Psoas muscle (tissue), 8 donors: ENCODE data around the gene ARMC5. TPM values are rescaled to one million over a fixed set of nuclear protein-coding genes. Genes with fewer than 3 reads are reported as not detected.
"Not testable (repeated sequence)": the region's sequence is repeated elsewhere in the genome, so short reads cannot be mapped to it uniquely, and the experiment has no call there.

Experiments used
- ATAC-seq, 4 donors: fragments of 200-7000 bp; cut with Tn5 transposase; one replicate each; pipeline ENCODE4 v1.9.1; 2020; ENCODE audit warnings: moderate library complexity in 3 of 4, mild to moderate bottlenecking in 2 of 4
- DNase-seq, 2 donors: peaks; one replicate each; pipeline ENCODE4 v3.0.0-alpha.2; 2020
- H3K27ac ChIP-seq: fragments of 200-600 bp; one replicate; pipeline ENCODE4 v1.8.0; 2022
- H3K27me3 ChIP-seq, 3 donors: fragments of 200-600 bp in 1 of 3; one replicate each; pipeline versions ENCODE4 v1.6.1 to v1.8.0; 2013 to 2022; ENCODE audit warnings: low read length in 2 of 3, mild to moderate bottlenecking in 2 of 3, moderate library complexity in 1 of 3; ENCODE audit not compliant: insufficient read depth in 3 of 3
- H3K36me3 ChIP-seq, 2 donors: fragments of 200-600 bp in 1 of 2; one replicate each; pipeline versions ENCODE4 v1.6.1 to v1.8.0; 2013 to 2022; ENCODE audit warnings: low read depth in 1 of 2, mild to moderate bottlenecking in 1 of 2, moderate library complexity in 1 of 2; ENCODE audit not compliant: insufficient read depth in 1 of 2
- H3K4me1 ChIP-seq: fragments of 200-600 bp; one replicate; pipeline ENCODE4 v1.8.0; 2022
- H3K4me3 ChIP-seq: fragments of 200-600 bp; one replicate; pipeline ENCODE4 v1.8.0; 2022; ENCODE audit warnings: mild to moderate bottlenecking
- H3K9me3 ChIP-seq: fragments of 200-600 bp; one replicate; pipeline ENCODE4 v1.8.0; 2022
- WGBS, 3 donors: extraction: QIAGEN DNeasy Blood & Tissue Kit; methylation state at CpG; one replicate each; pipeline versions ENCODE4 v1.1.6 to v1.1.7; 2013; 5-methylcytosine and 5-hydroxymethylcytosine counted together
- intact Hi-C, 2 donors: fragments of 100-400 bp; cut with DNase I; formaldehyde crosslinking; loops; one replicate each; pipeline versions ENCODE4 v1.11.0 to v1.14.2; 2022
- polyA plus RNA-seq, 3 donors: library from polyadenylated mRNA; stranded (reverse); fragments of 200-250 nt; gene quantifications; one replicate each; pipeline ENCODE4 v1.2.3, GENCODE V29; 2013
- total RNA-seq, 4 donors: library from RNA; stranded (reverse); fragmentation: NEBNext Ultra II Directional in 2 of 4; extraction: Animal tissue kit (Norgen Biotek cat#: 25700) in 2 of 4; gene quantifications; one replicate each; pipeline versions ENCODE4 v1.2.1 to v1.2.4, GENCODE V29; 2021 to 2023
- TF ChIP-seq, protein P1 (sequence below): fragments of 200-600 bp; IDR thresholded peaks from one replicate; pipeline ENCODE4 v1.8.0; 2022; ENCODE audit warnings: antibody characterized with exemption
- donor health status: healthy with polysubstance abuse.
- donor health status: DM: no; HTN: no; CAD: no; lungs with moderate emphysema.
- donor health status: Bipolar disorder and iron deficiency.
- donor health status: healthy.
- donor health status: DM: yes; HTN: yes; CAD: no.
- donor health status: DM: no; HTN: no; CAD: no.
- donor health status: DM: no; HTN: no; CAD: no.
- donor health status: DM: yes; HTN: yes; CAD: no.

The ARMC5 gene
- total and polyA plus RNA-seq, 7 donors, result 6.5 to 18.7 (median 11.4) TPM

DNA sequence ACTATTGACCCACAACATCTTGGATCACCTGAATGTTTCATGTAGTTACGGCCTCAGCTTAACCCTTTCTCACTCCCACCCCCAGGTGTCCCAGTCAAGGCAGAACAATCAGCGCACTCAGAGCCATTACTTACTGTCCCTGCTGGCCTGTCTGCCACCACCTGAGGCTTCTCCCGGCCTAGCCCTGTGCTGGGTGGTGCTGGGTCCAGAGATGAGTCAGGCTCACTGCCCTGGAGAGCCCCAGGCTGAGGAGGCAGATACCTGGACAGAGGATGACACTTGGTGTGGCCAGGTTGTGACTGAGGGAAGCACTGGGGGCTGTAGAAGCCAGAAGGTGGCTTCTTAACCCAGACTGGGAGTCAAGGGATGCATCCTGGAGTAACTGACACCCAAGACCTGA lies 19.7 kb downstream of the ARMC5 start:
- H3K4me3 ChIP-seq, result no peak overlapping the region
- no peak overlapping the region for H3K27ac ChIP-seq
- peaks cover 0 to 33% (median 3%) of the 10 kb centered on the region in 3 donors for H3K27me3 ChIP-seq
- no peaks in the 10 kb centered on the region for H3K9me3 ChIP-seq
- TF ChIP-seq, protein P1, sequence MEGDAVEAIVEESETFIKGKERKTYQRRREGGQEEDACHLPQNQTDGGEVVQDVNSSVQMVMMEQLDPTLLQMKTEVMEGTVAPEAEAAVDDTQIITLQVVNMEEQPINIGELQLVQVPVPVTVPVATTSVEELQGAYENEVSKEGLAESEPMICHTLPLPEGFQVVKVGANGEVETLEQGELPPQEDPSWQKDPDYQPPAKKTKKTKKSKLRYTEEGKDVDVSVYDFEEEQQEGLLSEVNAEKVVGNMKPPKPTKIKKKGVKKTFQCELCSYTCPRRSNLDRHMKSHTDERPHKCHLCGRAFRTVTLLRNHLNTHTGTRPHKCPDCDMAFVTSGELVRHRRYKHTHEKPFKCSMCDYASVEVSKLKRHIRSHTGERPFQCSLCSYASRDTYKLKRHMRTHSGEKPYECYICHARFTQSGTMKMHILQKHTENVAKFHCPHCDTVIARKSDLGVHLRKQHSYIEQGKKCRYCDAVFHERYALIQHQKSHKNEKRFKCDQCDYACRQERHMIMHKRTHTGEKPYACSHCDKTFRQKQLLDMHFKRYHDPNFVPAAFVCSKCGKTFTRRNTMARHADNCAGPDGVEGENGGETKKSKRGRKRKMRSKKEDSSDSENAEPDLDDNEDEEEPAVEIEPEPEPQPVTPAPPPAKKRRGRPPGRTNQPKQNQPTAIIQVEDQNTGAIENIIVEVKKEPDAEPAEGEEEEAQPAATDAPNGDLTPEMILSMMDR, result no peak
- ATAC-seq (no peak), DNase-seq (peak in 1 of 2 donors; percentile 37)
- 83 to 86% (median 83%) methylated on average over 3 of the region's 3 CpGs for WGBS, 3 donors
- intact Hi-C loops, result no loop called here
- H3K36me3 ChIP-seq, result peaks cover 0 to 10% of the 10 kb centered on the region in 2 donors
- no peaks in the 10 kb centered on the region for H3K4me1 ChIP-seq

DNA sequence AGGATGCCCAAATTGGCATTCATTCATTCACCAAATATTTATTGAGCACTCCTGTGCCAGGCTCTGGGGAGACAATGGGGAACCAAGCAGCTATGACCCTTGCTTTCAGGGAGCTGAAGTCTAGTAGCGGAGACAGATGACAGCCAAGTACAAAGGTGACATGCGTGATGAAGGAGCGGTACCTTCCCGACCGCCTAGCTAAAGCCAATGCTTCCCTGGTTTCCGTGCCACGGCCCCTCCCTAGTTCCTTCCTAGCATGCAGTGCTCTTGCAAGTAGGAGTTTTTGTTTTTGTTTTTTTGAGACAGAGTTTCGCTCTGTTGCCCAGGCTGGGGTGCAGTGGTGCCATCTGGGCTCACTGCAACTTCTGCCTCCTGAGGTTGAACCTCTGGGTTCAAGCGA lies 20.4 kb downstream of the ARMC5 start:
- intact Hi-C loops, result no loop called here
- peaks cover 0 to 29% (median 6%) of the 10 kb centered on the region in 3 donors for H3K27me3 ChIP-seq
- 72 to 76% (median 76%) methylated on average over 9 of the region's 9 CpGs for WGBS, 3 donors
- peaks cover 0 to 4% of the 10 kb centered on the region in 2 donors for H3K36me3 ChIP-seq
- TF ChIP-seq, protein P1, result no peak
- no peak overlapping the region for H3K4me3 ChIP-seq
- no peaks in the 10 kb centered on the region for H3K9me3 ChIP-seq
- ATAC-seq (no peak), DNase-seq (peak in 1 of 2 donors; percentile 39)
- no peaks in the 10 kb centered on the region for H3K4me1 ChIP-seq
- no peak overlapping the region for H3K27ac ChIP-seq

DNA sequence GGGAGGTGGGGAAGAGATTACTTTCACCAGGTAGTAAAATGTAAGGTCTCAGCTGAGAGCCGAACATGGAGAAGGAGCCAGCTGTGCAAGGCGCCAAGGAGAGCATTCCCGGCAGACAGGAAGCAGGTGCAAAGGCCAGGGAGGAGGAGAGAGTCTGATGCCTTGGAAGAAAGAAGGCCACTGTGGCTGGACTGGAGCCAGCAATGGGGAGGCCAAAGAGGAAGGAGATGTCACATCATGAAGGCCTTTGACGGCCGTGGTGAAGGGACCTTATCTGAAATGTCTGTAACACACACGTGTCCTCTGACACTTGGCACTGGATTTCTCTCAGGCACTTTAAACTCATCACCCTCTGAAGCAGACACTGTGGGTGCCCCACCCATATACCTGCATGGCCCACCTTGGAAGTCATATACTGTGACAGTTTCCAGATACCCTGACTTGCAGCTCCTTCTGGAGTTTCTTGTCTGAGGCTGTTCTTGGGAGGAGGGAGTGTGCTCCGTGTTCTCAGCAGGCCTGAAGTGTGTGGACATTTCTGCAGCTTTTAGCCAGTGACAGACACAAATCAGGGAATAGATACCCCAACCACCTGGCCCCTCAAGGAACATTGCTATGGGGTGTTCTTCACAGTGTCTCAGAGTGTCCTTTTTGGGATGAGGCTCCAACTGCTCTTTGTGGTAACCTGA lies 21.7 kb downstream of the ARMC5 start:
- Histone ChIP-seq H3K4me1 (no peaks in the 10 kb centered on the region), H3K4me3 (no peak overlapping the region), H3K27ac (no peak overlapping the region), H3K36me3 (no peaks in the 10 kb centered on the region), H3K27me3 (peaks cover 0 to 29% (median 8%) of the 10 kb centered on the region in 3 donors), H3K9me3 (no peaks in the 10 kb centered on the region)
- intact Hi-C loops, result no loop called here
- TF ChIP-seq, protein P1, result no peak
- DNase-seq (peak; percentile 51 to 67), ATAC-seq (no peak)
- WGBS, 3 donors, result 31 to 45% (median 34%) methylated on average over 7 of the region's 7 CpGs

DNA sequence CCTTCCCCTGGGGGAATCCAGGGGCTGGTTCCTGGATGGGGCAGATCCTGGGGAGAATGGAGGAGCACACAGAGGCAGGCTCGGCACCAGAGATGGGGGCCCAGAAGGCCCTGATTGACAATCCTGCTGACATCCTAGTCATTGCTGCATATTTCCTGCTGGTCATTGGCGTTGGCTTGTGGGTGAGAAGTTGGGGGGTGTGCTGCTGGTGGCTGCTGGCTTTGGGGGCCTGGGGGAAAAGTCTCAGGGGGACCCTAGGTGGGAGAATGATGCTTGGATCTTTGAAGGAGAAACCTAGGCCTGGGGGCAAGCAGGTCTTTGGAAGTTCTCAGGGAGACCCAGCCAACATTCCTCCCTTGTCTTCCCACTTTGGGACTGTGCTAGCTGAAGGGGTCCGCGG lies 23.8 kb downstream of the ARMC5 start, which contains the start of gene SLC5A2:
Gene SLC5A2, plus strand, starts transcription at position 43 of the 400 bp plus-strand sequence. Its CDS starts 14 bp downstream, at position 57.
- no peak for ATAC-seq
- 87 to 98% (median 90%) methylated on average over 4 of the region's 4 CpGs for WGBS, 3 donors
- H3K4me1 ChIP-seq, result peaks cover 10% of the 10 kb centered on the region

DNA sequence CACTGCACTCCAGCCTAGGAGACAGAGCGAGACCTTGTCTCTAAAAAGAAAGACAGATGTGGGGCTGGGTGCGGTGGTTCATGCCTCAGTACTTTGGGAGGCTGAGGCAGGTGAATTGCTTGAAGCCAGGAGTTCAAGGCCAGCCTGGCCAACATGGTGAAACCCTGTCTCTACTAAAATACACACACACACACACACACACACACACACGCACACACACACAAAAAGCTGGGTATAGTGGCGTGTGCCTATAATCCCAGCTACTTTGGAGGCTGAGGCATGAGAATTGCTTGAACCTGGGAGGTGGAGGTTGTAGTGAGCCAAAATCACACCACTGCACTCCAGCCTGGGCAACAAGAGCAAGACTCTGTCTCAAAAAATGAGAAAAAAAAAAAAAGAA lies 24.7 kb downstream of the ARMC5 start:
- Histone ChIP-seq H3K27me3 (peaks cover 0 to 43% (median 20%) of the 10 kb centered on the region in 3 donors), H3K4me1 (peaks cover 19% of the 10 kb centered on the region)
- H3K9me3 ChIP-seq, intact Hi-C loops, H3K27ac ChIP-seq, H3K36me3 ChIP-seq, H3K4me3 ChIP-seq, DNase-seq, ATAC-seq: not testable (repeated sequence)
- 95 to 99% (median 97%) methylated on average over 4 of the region's 4 CpGs for WGBS, 3 donors

More for the DNA sequence above, 23.8 kb downstream of the ARMC5 start, which contains the start of gene SLC5A2:
- H3K36me3 ChIP-seq, result no peaks in the 10 kb centered on the region
- peaks cover 0 to 33% (median 15%) of the 10 kb centered on the region in 3 donors for H3K27me3 ChIP-seq
- no peaks in the 10 kb centered on the region for H3K9me3 ChIP-seq
- intact Hi-C loops, result no loop called here
- TF ChIP-seq, protein P1, result no peak
- no peak within 1 kb of the TSS for H3K4me3 ChIP-seq
- H3K27ac ChIP-seq, result no peak within 1 kb of the TSS
- DNase-seq, result no peak
